Measurements from ENCODE around the gene TFPI2.
A peak's percentile ranks its signal among the peaks of the same experiment; 100 is the strongest.

Gene TFPI2

DNA sequence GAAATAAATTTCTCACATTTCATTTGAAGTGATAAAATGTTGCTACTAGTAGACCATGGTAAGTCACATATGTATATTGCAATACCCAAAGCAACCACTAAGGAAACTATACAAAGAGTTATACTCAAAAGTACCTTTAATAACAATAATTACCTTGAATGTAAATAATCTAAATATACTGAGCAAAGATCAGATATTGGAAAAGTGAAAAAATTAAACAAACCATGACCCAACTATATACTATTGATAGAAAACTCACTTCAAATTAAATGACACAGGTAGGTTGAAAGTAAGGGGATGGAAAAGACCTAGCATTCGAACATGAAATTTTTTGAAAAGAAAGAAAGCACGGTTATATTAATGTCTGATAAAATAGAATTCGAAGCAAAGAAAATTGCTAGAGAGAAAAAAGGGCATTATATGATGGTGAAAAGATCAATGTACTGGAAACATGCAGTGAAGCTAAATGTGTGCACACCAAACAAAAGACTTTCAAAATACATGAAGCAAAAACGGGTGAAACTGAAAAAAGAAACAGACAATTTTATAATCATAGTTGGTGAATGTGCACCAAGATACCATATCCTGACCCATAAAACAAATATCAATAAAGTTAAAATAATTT lies 29.1 kb downstream of the TFPI2 start:
- no peak for TF ChIP-seq ZFX (IDR thresholded peaks at IDR 0.05; ENCODE audit: borderline replicate concordance)
- TF ChIP-seq, protein P1, sequence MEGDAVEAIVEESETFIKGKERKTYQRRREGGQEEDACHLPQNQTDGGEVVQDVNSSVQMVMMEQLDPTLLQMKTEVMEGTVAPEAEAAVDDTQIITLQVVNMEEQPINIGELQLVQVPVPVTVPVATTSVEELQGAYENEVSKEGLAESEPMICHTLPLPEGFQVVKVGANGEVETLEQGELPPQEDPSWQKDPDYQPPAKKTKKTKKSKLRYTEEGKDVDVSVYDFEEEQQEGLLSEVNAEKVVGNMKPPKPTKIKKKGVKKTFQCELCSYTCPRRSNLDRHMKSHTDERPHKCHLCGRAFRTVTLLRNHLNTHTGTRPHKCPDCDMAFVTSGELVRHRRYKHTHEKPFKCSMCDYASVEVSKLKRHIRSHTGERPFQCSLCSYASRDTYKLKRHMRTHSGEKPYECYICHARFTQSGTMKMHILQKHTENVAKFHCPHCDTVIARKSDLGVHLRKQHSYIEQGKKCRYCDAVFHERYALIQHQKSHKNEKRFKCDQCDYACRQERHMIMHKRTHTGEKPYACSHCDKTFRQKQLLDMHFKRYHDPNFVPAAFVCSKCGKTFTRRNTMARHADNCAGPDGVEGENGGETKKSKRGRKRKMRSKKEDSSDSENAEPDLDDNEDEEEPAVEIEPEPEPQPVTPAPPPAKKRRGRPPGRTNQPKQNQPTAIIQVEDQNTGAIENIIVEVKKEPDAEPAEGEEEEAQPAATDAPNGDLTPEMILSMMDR (IDR thresholded peaks at IDR 0.05), result peak; percentile 64

DNA sequence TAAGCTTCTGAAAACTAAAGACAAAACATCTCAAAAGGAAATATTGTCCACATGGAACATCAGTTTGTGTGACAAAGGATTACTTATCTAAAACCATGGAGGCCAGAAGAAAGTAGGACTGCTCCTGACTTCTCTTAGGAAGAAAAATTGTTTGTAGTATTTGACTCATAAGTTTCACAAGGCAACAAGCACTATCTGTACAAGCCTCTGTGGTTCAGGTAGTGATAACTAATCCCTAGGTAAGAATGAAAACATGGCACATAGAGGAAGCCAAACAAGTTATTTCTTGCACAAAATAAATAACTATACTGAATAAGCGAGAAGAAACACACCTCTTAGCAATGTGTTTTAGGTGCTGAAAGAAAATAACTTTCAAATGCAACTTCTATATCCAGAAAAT lies 30.3 kb downstream of the TFPI2 start:
- no peak for TF ChIP-seq ZFX (IDR thresholded peaks at IDR 0.05; ENCODE audit: borderline replicate concordance)
- TF ChIP-seq, protein P1 (IDR thresholded peaks at IDR 0.05), result no peak
- no peak overlapping the region for H3K27ac ChIP-seq

More for the DNA sequence above, 29.1 kb downstream of the TFPI2 start:
- no peak overlapping the region for H3K27ac ChIP-seq

DNA sequence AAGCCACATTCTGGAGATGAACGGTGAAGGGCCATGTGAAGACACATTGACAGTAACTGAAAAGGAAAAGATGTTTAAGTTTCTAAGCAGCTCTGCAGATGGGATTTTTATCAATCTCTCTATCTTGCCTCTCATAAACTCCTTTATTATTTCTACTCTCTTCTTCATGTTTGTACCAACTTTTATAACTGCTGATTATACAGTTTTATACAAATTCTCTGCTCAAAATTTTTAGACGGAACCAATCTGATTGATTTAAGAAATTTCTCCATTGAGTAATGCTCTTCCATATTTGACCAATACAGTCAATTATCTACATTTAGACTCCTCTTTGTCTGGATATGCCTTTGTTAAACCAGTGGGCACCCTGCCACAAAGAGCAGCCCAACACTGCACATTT lies 31.7 kb downstream of the TFPI2 start:
- TF ChIP-seq, protein P1 (IDR thresholded peaks at IDR 0.05), result no peak
- TF ChIP-seq ZFX (IDR thresholded peaks at IDR 0.05; ENCODE audit: borderline replicate concordance), result no peak
- H3K27ac ChIP-seq, result no peak overlapping the region

DNA sequence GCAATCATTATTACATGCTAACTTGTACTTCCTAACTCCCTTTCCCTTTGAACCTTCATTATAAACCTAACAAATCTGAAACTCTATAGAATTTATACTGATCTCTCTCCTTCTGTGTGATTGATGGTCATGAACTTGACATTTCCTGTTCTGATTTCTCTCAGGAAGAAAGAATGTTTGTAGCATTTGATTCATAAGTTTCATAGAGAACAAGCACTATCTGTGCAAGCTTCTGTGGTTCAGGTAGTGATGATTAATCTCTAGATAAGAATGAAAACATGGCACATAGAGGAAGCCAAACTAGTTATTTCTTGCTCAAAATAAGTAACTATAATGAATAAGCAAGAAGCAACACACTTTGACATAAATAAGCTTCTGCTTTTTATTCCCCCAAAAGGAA lies 34.2 kb downstream of the TFPI2 start:
- TF ChIP-seq, protein P1 (IDR thresholded peaks at IDR 0.05), result no peak
- TF ChIP-seq ZFX (IDR thresholded peaks at IDR 0.05; ENCODE audit: borderline replicate concordance), result no peak
- no peak overlapping the region for H3K27ac ChIP-seq

DNA sequence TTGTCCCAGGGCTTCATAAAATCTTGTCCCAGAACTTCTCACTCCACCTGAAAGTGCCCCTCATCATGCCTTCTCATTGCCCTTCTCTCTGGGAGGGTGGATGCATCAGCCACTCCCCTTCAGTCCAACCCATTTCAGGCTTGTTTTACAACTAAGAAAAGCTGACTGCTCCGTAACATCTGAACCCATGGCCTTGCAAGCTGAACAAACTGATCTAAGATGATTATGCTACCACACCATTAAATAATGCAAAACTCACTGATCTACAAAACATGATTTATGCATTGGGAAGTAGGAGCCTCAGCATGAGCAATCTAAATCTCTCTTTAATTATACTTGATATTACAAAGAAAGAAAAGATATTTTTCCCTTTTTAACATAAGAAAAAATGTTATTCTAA lies 34.8 kb downstream of the TFPI2 start:
- no peak for TF ChIP-seq ZFX (IDR thresholded peaks at IDR 0.05; ENCODE audit: borderline replicate concordance)
- TF ChIP-seq, protein P1 (IDR thresholded peaks at IDR 0.05), result no peak
- no peak overlapping the region for H3K27ac ChIP-seq

DNA sequence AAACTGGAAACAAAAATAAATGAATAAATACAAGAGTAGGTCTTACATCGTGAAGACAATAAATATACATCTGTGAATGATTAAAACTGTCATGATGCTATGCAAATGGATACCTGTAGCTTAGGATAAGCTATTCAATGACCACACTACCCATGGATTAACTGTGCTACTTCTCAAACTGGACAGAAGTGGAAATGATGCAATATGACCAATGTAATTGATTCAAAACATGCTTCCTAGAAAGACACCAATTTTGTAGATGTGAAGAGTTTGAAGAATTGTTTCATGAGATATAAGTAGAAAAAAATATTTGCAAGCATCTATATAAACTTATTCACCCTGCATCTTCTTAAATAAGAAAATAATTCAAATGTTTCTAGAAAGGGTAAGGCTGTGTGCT lies 36.1 kb downstream of the TFPI2 start:
- TF ChIP-seq, protein P1 (IDR thresholded peaks at IDR 0.05), result no peak
- no peak for TF ChIP-seq ZFX (IDR thresholded peaks at IDR 0.05; ENCODE audit: borderline replicate concordance)
- no peak overlapping the region for H3K27ac ChIP-seq

DNA sequence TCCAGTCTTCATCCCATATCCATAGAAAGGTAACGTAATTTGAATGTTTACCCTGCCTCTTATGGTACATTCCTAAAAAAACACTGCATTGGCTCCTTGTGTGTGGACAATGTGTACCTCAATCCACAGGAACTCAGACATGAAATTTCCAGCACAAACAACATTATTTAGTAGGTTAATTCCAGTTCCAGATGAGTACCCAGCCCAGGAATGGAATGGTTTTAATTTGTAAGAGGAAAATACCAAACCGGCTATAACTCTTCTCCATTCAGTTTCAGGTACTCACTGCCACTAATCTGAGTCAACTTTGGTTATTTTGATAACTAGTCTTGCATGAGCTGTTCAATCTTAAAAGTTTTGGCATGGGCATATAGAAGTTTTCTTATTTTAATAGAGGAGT lies 39.0 kb downstream of the TFPI2 start:
- H3K27ac ChIP-seq, result no peak overlapping the region
- no peak for TF ChIP-seq ZFX (IDR thresholded peaks at IDR 0.05; ENCODE audit: borderline replicate concordance)
- TF ChIP-seq, protein P1 (IDR thresholded peaks at IDR 0.05), result no peak
